HG03025 (cell line): Measurements from ENCODE around the gene BRME1.
A peak's percentile ranks its signal among the peaks of the same experiment; 100 is the strongest.
"Not testable (repeated sequence)": the region's sequence is repeated elsewhere in the genome, so short reads cannot be mapped to it uniquely, and the experiment has no call there.

Experiments used
- ATAC-seq: cut with Tn5 transposase; IDR thresholded peaks from one replicate; pipeline ENCODE4 v1.9.1; 2021; ENCODE audit warnings: mild to moderate bottlenecking, moderate library complexity; ENCODE audit not compliant: unreplicated experiment, low FRiP score

BRME1 gene

GRCh38 chr19:13929340-13929739 is 23.4 kb upstream of the BRME1 start:
- ATAC-seq: no peak

GRCh38 chr19:13926715-13927114 is 20.8 kb upstream of the BRME1 start:
- no peak for ATAC-seq

- ATAC-seq: no peak
Observed at GRCh38 chr19:13926010-13926409, 20.1 kb upstream of the BRME1 start.

- no peak for ATAC-seq
Observed at GRCh38 chr19:13923194-13923987, 17.5 kb upstream of the BRME1 start.

- not testable (repeated sequence) for ATAC-seq
Observed at GRCh38 chr19:13922118-13922517, 16.2 kb upstream of the BRME1 start.

- no peak for ATAC-seq
Observed at GRCh38 chr19:13920940-13921747, 15.2 kb upstream of the BRME1 start.

GRCh38 chr19:13920524-13920923 is 14.6 kb upstream of the BRME1 start:
- ATAC-seq: no peak

- no peak for ATAC-seq
Observed at GRCh38 chr19:13918726-13919411, 13.0 kb upstream of the BRME1 start.

GRCh38 chr19:13917888-13918406 is 12.0 kb upstream of the BRME1 start:
- no peak for ATAC-seq

GRCh38 chr19:13914777-13915176 is 8.9 kb upstream of the BRME1 start:
- no peak for ATAC-seq

- ATAC-seq: no peak
Observed at GRCh38 chr19:13913352-13913751, 7.4 kb upstream of the BRME1 start.

GRCh38 chr19:13909430-13909829 is 3.5 kb upstream of the BRME1 start:
- ATAC-seq: no peak

GRCh38 chr19:13908674-13909073 is 2.8 kb upstream of the BRME1 start:
- no peak for ATAC-seq

GRCh38 chr19:13906910-13907309 is 993 bp upstream of the BRME1 start:
- no peak for ATAC-seq

- ATAC-seq: peak; percentile 10
Observed at GRCh38 chr19:13906521-13906904, 596 bp upstream of the BRME1 start.

GRCh38 chr19:13902993-13903555 is 2.8 kb downstream of the BRME1 start:
- ATAC-seq: no peak

- no peak for ATAC-seq
Observed at GRCh38 chr19:13899912-13900584, 5.9 kb downstream of the BRME1 start.

GRCh38 chr19:13899393-13899792 is 6.5 kb downstream of the BRME1 start:
- ATAC-seq: no peak

GRCh38 chr19:13896227-13896626 is 9.7 kb downstream of the BRME1 start:
- no peak for ATAC-seq

- ATAC-seq: no peak
Observed at GRCh38 chr19:13894552-13894951, 11.4 kb downstream of the BRME1 start.
